GM10266 (cell line): Measurements from ENCODE around the gene TDRD12.

Experiments
- DNase-seq: peaks from one replicate; pipeline ENCODE4 v3.0.0; 2012; ENCODE audit errors: extremely low spot score
- TF ChIP-seq, protein P1 (sequence below): IDR thresholded peaks from 2 replicates; pipeline ENCODE4 v1.5.1; 2012; ENCODE audit warnings: mild to moderate bottlenecking, low read depth; ENCODE audit not compliant: control insufficient read depth, insufficient read depth; ENCODE audit errors: missing control alignments

TDRD12 gene

DNA sequence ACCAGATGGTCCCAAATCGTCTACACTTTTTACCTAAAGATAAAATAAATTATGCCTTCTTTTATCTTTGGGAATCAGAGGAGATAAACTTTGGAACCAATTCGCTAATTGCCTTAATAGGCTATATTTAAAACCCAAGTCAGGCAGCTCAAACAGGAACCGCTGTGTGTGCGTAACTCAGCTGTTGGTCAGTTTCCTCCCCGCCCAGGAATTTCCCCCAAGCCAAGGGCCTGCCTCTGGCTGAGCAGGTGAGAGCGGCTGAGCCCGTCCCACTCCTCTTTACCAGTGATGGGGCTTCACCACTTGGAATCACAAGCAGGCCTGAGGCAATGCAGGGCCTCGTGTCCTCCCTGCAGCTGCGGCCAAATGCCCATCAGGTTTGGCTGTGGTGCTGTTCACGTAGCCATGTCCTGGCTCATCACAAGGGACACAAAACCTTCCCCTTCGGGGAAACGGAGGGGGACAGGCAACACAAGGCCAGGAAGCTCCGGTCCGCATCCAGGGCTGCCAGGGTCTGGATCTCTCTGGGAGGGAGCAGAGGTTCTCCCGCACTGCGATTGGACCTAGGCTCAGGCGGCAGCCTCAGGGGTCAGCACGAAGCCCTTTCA is 150.5 kb downstream of the TDRD12 start:
- TF ChIP-seq, protein P1, sequence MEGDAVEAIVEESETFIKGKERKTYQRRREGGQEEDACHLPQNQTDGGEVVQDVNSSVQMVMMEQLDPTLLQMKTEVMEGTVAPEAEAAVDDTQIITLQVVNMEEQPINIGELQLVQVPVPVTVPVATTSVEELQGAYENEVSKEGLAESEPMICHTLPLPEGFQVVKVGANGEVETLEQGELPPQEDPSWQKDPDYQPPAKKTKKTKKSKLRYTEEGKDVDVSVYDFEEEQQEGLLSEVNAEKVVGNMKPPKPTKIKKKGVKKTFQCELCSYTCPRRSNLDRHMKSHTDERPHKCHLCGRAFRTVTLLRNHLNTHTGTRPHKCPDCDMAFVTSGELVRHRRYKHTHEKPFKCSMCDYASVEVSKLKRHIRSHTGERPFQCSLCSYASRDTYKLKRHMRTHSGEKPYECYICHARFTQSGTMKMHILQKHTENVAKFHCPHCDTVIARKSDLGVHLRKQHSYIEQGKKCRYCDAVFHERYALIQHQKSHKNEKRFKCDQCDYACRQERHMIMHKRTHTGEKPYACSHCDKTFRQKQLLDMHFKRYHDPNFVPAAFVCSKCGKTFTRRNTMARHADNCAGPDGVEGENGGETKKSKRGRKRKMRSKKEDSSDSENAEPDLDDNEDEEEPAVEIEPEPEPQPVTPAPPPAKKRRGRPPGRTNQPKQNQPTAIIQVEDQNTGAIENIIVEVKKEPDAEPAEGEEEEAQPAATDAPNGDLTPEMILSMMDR, result no peak
- DNase-seq, result no peak

DNA sequence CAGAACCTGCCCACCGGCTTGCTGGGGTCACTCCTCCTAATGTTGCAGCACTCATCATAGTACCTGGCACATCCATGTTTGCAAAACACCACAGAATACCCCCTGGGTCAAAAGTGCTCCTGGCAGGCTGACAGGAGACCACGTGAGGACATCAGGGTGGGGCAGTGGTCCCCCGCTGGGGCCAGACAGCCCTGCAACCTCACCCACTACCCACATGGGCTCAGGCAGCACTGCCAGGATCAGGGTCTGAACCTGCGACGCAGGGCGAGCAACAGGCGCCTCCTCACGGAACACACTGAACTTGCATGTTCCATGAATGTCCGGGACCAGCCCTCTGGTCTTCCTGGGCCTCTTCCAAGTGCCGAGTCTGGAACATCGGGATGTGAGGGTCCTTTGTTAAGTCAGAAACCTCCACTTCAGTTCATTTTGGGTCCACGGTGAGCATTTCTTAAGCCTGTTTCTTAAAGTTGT is 151.4 kb downstream of the TDRD12 start:
- DNase-seq, result no peak
- TF ChIP-seq, protein P1, result no peak

DNA sequence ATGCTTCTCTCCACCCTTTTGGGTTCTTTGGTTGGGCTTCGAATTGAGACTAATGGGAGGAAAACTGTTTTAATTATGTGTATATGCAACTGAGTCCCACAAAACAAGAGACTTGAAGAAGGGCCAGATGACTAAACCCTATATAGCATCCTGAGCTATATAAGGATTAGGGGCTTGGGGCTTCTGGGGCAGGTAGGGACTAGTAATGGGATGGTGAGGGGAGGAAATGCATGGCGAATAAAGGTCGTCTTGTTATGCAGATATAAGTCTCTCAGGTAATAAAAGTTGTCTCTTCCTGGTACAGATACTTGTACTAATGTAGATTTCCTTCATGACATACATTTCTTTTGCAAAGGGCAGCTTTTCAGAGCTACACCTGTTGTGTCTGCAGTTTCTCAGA is 152.8 kb downstream of the TDRD12 start:
- DNase-seq, result no peak
- TF ChIP-seq, protein P1, result no peak

DNA sequence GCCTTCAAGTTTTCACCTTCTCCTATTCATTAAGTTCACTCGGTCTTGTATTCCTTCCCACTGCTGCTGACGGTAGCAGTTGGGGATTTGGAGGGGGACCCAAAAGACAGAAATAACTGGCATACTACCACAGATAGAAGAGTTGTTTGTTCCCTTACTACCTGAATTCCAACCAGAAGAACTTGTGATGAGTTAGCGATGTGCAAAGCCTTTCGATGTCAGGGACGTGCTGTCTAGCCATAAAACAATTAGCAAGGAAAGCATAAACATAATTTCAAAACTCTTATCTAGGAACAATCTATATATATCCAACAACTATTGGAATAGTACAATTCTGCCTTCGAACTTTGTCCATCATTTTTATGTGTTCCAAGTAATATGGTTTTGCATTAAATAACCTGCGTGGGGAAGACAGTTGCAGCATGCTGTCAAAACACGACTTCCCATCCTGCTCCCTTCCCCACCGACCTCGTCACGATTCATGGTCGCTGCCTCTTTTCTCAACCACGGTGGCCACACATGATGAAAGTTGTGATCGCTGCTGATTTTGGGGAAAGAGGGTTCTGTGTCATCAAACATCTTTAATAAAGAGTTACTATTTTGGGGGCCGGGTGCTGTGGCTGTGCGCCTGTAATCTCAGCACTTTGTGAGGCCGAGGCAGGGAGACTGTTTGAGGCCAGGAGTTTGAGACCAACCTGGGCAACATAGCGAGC is 153.8 kb downstream of the TDRD12 start:
- no peak for DNase-seq
- TF ChIP-seq, protein P1, result no peak

DNA sequence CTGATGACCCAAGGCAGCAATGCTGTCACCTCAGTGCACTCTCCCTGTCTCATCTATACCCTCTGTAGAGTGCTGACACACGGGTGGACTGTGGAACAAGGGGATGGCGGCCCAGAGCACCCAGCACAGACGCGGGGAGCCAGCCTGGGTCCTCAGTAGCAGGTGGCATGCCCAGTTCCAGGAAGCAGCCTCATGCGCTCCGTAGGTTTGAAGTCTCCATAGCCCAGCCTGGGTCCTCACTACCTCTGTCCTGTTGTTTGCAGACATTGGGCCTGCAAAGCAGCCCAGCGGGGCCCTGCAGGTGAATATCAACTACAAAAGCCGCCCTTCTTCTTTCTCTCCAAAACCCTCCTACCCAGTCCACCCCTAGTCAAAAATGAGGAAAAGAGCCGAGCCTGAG is 155.0 kb downstream of the TDRD12 start:
- TF ChIP-seq, protein P1, result no peak
- DNase-seq, result no peak

DNA sequence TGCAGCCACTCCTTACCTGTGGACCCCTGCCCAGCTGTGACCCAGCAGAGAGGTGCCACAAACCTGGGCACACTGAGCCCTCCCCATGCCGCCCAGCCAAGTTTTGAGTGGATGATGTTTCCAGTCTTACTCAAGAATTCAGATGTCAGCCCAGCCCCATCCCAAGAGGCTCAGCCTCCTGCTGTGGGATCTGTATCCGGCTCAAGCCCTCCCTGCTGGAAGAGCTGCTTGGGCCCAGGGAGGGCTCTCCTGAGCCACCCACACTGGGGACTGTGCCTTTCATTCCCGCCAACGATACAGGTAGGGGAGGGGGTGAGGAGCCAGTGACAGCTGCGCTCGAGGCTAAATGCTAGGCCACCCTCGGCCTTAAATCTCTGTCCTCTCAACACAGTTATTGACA is 155.9 kb downstream of the TDRD12 start:
- TF ChIP-seq, protein P1, result no peak
- no peak for DNase-seq
